Upper lobe of left lung (tissue), 4 donors: ENCODE data around the gene ITIH2.

Source experiments
- EP300 ChIP-seq, 4 donors: sonication (generic); formaldehyde crosslinking; IDR thresholded peaks; one replicate each; pipeline ENCODE4 v1.5.1; 2017; ENCODE audit warnings: antibody characterized with exemption in 4 of 4, control low read depth in 2 of 4
- POLR2A ChIP-seq, 4 donors: fragments of 450-650 bp; IDR thresholded peaks; one replicate each; pipeline ENCODE4 v1.5.1; 2016 to 2017; ENCODE audit warnings: antibody characterized with exemption in 4 of 4, mild to moderate bottlenecking in 2 of 4
- POLR2AphosphoS5 ChIP-seq, 2 donors: sonication (generic); formaldehyde crosslinking; IDR thresholded peaks; one replicate each; pipeline ENCODE4 v1.5.1; 2017; ENCODE audit warnings: antibody characterized with exemption in 2 of 2
- TF ChIP-seq, protein P1 (sequence below), 6 experiments: fragments of 450-650 bp in 4 of 6; fragments of 200-600 bp in 2 of 6; sonication (generic) in 2 of 6; IDR thresholded peaks; one replicate each; pipeline ENCODE4 v1.5.1; 2016 to 2019; ENCODE audit warnings: antibody characterized with exemption in 6 of 6

DNA sequence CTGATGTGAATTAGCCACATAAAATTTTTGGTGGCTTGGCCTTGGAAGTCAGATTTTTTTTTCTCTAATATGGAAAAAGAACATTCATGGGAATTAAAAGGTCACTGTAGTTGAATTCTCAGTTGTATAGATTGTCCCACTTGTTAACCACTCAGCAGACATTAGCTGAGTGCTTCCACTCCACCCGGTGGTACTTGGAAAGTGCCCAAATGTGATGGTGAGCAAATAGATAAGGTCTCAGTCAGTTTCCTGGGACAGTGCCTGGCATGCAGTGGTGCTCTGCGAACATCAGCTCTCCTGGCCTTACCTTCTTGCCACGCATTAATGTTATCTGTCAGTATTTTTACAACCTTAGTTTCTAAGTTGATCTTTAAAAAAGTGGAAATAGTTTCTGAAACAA is 86.3 kb downstream of the ITIH2 start:
- TF ChIP-seq, protein P1, sequence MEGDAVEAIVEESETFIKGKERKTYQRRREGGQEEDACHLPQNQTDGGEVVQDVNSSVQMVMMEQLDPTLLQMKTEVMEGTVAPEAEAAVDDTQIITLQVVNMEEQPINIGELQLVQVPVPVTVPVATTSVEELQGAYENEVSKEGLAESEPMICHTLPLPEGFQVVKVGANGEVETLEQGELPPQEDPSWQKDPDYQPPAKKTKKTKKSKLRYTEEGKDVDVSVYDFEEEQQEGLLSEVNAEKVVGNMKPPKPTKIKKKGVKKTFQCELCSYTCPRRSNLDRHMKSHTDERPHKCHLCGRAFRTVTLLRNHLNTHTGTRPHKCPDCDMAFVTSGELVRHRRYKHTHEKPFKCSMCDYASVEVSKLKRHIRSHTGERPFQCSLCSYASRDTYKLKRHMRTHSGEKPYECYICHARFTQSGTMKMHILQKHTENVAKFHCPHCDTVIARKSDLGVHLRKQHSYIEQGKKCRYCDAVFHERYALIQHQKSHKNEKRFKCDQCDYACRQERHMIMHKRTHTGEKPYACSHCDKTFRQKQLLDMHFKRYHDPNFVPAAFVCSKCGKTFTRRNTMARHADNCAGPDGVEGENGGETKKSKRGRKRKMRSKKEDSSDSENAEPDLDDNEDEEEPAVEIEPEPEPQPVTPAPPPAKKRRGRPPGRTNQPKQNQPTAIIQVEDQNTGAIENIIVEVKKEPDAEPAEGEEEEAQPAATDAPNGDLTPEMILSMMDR (IDR thresholded peaks at IDR 0.05), result no peak
- TF ChIP-seq EP300 (IDR thresholded peaks at IDR 0.05) (no peak), POLR2A (IDR thresholded peaks at IDR 0.05) (no peak), POLR2AphosphoS5 (IDR thresholded peaks at IDR 0.05) (no peak)
